Loucy (cell line): ENCODE data around the gene INAFM2.

ENCODE experiments used
- H2AFZ ChIP-seq: fragments of 200-600 bp; sonication (generic); 2 replicates; pipeline ENCODE4 v1.6.0; 2016; ENCODE audit warnings: antibody characterized with exemption, mild to moderate bottlenecking, low read length, moderate library complexity
- H3F3A ChIP-seq: fragments of 200-600 bp; 2 replicates; pipeline ENCODE4 v1.6.0; 2016; ENCODE audit warnings: antibody characterized with exemption, low read depth, mild to moderate bottlenecking
- H3K27me3 ChIP-seq: fragments of 200-600 bp; sonication (generic); 2 replicates; pipeline ENCODE4 v1.6.1; 2014; ENCODE audit warnings: low read length, mild to moderate bottlenecking; ENCODE audit not compliant: insufficient read depth, poor library complexity, severe bottlenecking
- H3K36me3 ChIP-seq: fragments of 200-600 bp; sonication (generic); 2 replicates; pipeline ENCODE4 v1.6.1; 2016; ENCODE audit warnings: low read length; ENCODE audit not compliant: insufficient read depth
- H3K4me1 ChIP-seq: fragments of 200-600 bp; sonication (generic); 2 replicates; pipeline ENCODE4 v1.5.1; 2014; ENCODE audit warnings: low read length, mild to moderate bottlenecking; ENCODE audit not compliant: insufficient read depth, poor library complexity, severe bottlenecking
- H3K4me2 ChIP-seq: fragments of 200-600 bp; sonication (generic); 2 replicates; pipeline ENCODE4 v1.6.0; 2014; ENCODE audit warnings: antibody characterized with exemption, low read length, low read depth, mild to moderate bottlenecking; ENCODE audit not compliant: poor library complexity, severe bottlenecking
- H3K4me3 ChIP-seq: fragments of 200-600 bp; sonication (generic); 2 replicates; pipeline ENCODE4 v1.5.1; 2014; ENCODE audit warnings: low read length, mild to moderate bottlenecking, mixed read lengths; ENCODE audit not compliant: poor library complexity, severe bottlenecking
- H3K79me2 ChIP-seq: fragments of 200-600 bp; sonication (generic); 2 replicates; pipeline ENCODE4 v1.6.1; 2014; ENCODE audit warnings: low read length; ENCODE audit not compliant: insufficient read depth
- H3K9ac ChIP-seq: fragments of 200-600 bp; sonication (generic); 2 replicates; pipeline ENCODE4 v1.6.0; 2014; ENCODE audit warnings: mild to moderate bottlenecking, low read depth, low read length, moderate library complexity; ENCODE audit not compliant: poor library complexity, severe bottlenecking
- H3K9me2 ChIP-seq: fragments of 200-600 bp; sonication (generic); replicated peaks from 2 replicates; pipeline ENCODE4 v1.6.1; 2016; ENCODE audit warnings: low read depth, low read length, mixed read lengths
- H3K9me3 ChIP-seq: fragments of 200-600 bp; sonication (generic); 2 replicates; pipeline ENCODE4 v1.6.1; 2014; ENCODE audit warnings: mild to moderate bottlenecking, antibody characterized with exemption, low read length, low read depth; ENCODE audit not compliant: insufficient read depth
- H4K20me1 ChIP-seq: fragments of 200-600 bp; sonication (generic); 2 replicates; pipeline ENCODE4 v1.6.0; 2014; ENCODE audit warnings: antibody characterized with exemption, low read length, mild to moderate bottlenecking; ENCODE audit not compliant: insufficient read depth, poor library complexity, severe bottlenecking
- EZH2phosphoT487 ChIP-seq: fragments of 200-600 bp; IDR thresholded peaks from 2 replicates; pipeline ENCODE4 v1.6.1; 2018; ENCODE audit warnings: antibody characterized with exemption, mild to moderate bottlenecking, moderate library complexity, borderline replicate concordance
- TF ChIP-seq, protein P1 (sequence below): fragments of 200-600 bp; sonication (generic); conservative IDR thresholded peaks from 2 replicates; pipeline ENCODE4 v1.5.1; 2014; ENCODE audit warnings: mild to moderate bottlenecking, antibody characterized with exemption, low read length

Gene INAFM2

GRCh38 chr15:40285554-40286011 is 37.9 kb upstream of the INAFM2 start:
- Histone ChIP-seq H3K36me3 (no peaks in the 10 kb centered on the region; the same call in 1 of the 2 replicates), H3K4me3 (no peak overlapping the region), H3K79me2 (no peaks in the 10 kb centered on the region), H4K20me1 (no peaks in the 10 kb centered on the region), H3K4me1 (no peaks in the 10 kb centered on the region), H3K9me2 (no peaks in the 10 kb centered on the region), H3K27me3 (no peaks in the 10 kb centered on the region), H3K9ac (no peak overlapping the region), H2AFZ (no peak overlapping the region), H3K9me3 (no peaks in the 10 kb centered on the region), H3K4me2 (no peak overlapping the region), H3F3A (0 out of 2 replicates have a peak, but pooled peaks cover 3% of the 10 kb centered on the region)
- TF ChIP-seq EZH2phosphoT487, result no peak
- TF ChIP-seq, protein P1, sequence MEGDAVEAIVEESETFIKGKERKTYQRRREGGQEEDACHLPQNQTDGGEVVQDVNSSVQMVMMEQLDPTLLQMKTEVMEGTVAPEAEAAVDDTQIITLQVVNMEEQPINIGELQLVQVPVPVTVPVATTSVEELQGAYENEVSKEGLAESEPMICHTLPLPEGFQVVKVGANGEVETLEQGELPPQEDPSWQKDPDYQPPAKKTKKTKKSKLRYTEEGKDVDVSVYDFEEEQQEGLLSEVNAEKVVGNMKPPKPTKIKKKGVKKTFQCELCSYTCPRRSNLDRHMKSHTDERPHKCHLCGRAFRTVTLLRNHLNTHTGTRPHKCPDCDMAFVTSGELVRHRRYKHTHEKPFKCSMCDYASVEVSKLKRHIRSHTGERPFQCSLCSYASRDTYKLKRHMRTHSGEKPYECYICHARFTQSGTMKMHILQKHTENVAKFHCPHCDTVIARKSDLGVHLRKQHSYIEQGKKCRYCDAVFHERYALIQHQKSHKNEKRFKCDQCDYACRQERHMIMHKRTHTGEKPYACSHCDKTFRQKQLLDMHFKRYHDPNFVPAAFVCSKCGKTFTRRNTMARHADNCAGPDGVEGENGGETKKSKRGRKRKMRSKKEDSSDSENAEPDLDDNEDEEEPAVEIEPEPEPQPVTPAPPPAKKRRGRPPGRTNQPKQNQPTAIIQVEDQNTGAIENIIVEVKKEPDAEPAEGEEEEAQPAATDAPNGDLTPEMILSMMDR, result no peak

DNA sequence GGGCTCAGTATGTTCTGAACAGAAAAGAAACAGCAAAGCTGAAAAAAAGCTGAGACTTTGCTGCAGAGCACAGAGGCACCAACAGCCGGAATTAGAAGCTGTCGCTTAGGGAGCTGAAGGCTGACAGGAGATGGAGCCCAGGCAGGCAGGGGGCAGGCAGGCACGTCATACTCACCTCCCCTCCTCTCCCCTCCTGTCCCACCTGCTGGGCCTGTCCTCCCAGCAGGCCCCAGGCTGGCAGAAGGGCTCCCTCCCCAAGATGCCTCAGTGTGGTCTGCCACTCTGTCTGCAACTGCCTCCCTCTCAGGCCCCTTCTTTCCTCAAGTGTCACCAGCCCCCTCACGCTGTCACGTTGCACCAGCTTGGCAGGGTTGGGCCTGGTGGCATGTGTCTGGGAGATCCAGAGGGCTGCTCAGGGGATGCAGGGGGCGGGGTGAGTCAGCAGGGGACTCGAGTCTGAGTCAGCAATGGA is 37.4 kb upstream of the INAFM2 start:
- Histone ChIP-seq H4K20me1 (no peaks in the 10 kb centered on the region), H3K9me2 (no peaks in the 10 kb centered on the region), H3K36me3 (no peaks in the 10 kb centered on the region; the same call in 1 of the 2 replicates), H2AFZ (no peak overlapping the region), H3K27me3 (no peaks in the 10 kb centered on the region), H3K4me2 (no peak overlapping the region), H3K9me3 (no peaks in the 10 kb centered on the region), H3K79me2 (no peaks in the 10 kb centered on the region), H3K9ac (no peak overlapping the region), H3F3A (0 out of 2 replicates have a peak, but pooled peaks cover 3% of the 10 kb centered on the region), H3K4me3 (no peak overlapping the region), H3K4me1 (no peaks in the 10 kb centered on the region)
- no peak for TF ChIP-seq EZH2phosphoT487
- TF ChIP-seq, protein P1, result no peak

DNA sequence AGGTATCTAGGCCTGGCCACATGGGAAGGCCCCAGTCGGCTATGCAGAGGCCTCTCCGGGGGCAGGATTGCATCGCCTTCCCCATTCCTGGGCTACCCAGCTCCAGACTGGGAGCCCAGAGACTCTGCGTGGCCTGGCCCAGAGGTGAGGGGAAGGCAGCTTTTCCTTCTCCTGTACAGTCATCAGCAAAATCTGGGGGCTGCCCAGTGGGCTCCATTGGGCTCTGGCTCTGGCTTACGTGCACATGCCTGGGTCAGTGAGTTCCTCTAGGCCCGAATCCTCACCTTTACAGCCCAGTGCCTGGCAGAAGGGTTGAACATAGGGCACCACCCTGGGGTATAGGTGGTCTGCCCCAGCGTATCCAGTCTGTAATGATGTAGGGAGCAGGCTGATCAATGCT is 36.7 kb upstream of the INAFM2 start:
- no peak for TF ChIP-seq EZH2phosphoT487
- TF ChIP-seq, protein P1, result no peak
- H2AFZ ChIP-seq, result no peak overlapping the region

More for the DNA sequence above, 36.7 kb upstream of the INAFM2 start:
- Histone ChIP-seq H3K9me2 (no peaks in the 10 kb centered on the region), H3K9me3 (no peaks in the 10 kb centered on the region), H3K9ac (no peak overlapping the region), H3K27me3 (no peaks in the 10 kb centered on the region), H3K4me3 (no peak overlapping the region), H4K20me1 (no peaks in the 10 kb centered on the region), H3K36me3 (no peaks in the 10 kb centered on the region; the same call in 1 of the 2 replicates), H3K4me1 (no peaks in the 10 kb centered on the region), H3K79me2 (no peaks in the 10 kb centered on the region), H3K4me2 (no peak overlapping the region), H3F3A (0 out of 2 replicates have a peak, but pooled peaks cover 3% of the 10 kb centered on the region)
